HG03139 (cell line): ENCODE data around the gene CXCL1.

Experiments used
- ATAC-seq: cut with Tn5 transposase; IDR thresholded peaks from one replicate; pipeline ENCODE4 v1.9.1; 2021; ENCODE audit not compliant: unreplicated experiment

CXCL1 gene

GRCh38 chr4:73851293-73851692 is 17.9 kb upstream of the CXCL1 start:
- ATAC-seq = no peak

GRCh38 chr4:73852771-73853170 is 16.4 kb upstream of the CXCL1 start:
- ATAC-seq = no peak

- no peak for ATAC-seq
Observed at GRCh38 chr4:73853246-73853704, 15.9 kb upstream of the CXCL1 start, which contains the start of gene PF4V1. PF4V1 (plus strand) TSS chr4:73853296; CDS start chr4:73853363, 67 bp downstream.

GRCh38 chr4:73853718-73854473 is 15.3 kb upstream of the CXCL1 start:
- ATAC-seq = no peak

- no peak for ATAC-seq
Observed at GRCh38 chr4:73855406-73855805, 13.8 kb upstream of the CXCL1 start.

- no peak for ATAC-seq
Observed at GRCh38 chr4:73856518-73856917, 12.7 kb upstream of the CXCL1 start.

GRCh38 chr4:73859614-73860088 is 9.5 kb upstream of the CXCL1 start:
- ATAC-seq = no peak

GRCh38 chr4:73860181-73860580 is 9.0 kb upstream of the CXCL1 start:
- ATAC-seq = no peak

- no peak for ATAC-seq
Observed at GRCh38 chr4:73860917-73861316, 8.3 kb upstream of the CXCL1 start.

GRCh38 chr4:73862322-73862721 is 6.9 kb upstream of the CXCL1 start:
- no peak for ATAC-seq

- ATAC-seq = no peak
Observed at GRCh38 chr4:73864365-73864764, 4.8 kb upstream of the CXCL1 start.

- ATAC-seq = no peak
Observed at GRCh38 chr4:73864961-73865360, 4.2 kb upstream of the CXCL1 start.

- ATAC-seq = no peak
Observed at GRCh38 chr4:73865431-73866096, 3.6 kb upstream of the CXCL1 start.

GRCh38 chr4:73866246-73866645 is 2.9 kb upstream of the CXCL1 start:
- no peak for ATAC-seq

GRCh38 chr4:73867783-73868182 is 1.4 kb upstream of the CXCL1 start:
- no peak for ATAC-seq

- no peak for ATAC-seq
Observed at GRCh38 chr4:73868206-73869129, 725 bp upstream of the CXCL1 start.

GRCh38 chr4:73870260-73870659 is 1.1 kb downstream of the CXCL1 start:
- no peak for ATAC-seq

GRCh38 chr4:73870768-73871167 is 1.6 kb downstream of the CXCL1 start:
- ATAC-seq = no peak

GRCh38 chr4:73871511-73872310 is 2.5 kb downstream of the CXCL1 start:
- ATAC-seq = no peak

GRCh38 chr4:73872316-73873108 is 3.3 kb downstream of the CXCL1 start:
- no peak for ATAC-seq
